Measurements from ENCODE around the gene KLHL3. TPM values are rescaled to one million over a fixed set of nuclear protein-coding genes. Genes with fewer than 3 reads are reported as not detected.

KLHL3 gene
- total and polyA plus RNA-seq, 9 of the 15 experiments (the other 6 are each of a cell fraction or from before 2014, with no cell fraction given), result under 0.01 to 1.5 (median 0.22) TPM

- no peaks in the 10 kb centered on the region for H3K9me1 ChIP-seq (ENCODE audit: control insufficient read depth, insufficient read depth, low read length)
- no peak overlapping the region for H3K4me3 ChIP-seq
- H3K9me3 ChIP-seq (replicated peaks; ENCODE audit: control insufficient read depth, insufficient read depth, low read depth, low read length), result no peaks in the 10 kb centered on the region
- no peaks in the 10 kb centered on the region for H4K20me1 ChIP-seq (replicated peaks; ENCODE audit: control insufficient read depth, insufficient read depth, low read length)
- intact Hi-C loops (cut with micrococcal nuclease) (no loop called here), in situ Hi-C loops (cut with MboI) (no loop called here)
- H2AFZ ChIP-seq (ENCODE audit: low read depth, low read length), result no peak overlapping the region
- 0% methylated on average over 4 of the region's 4 CpGs for WGBS (ENCODE audit: insufficient coverage, low coverage, missing lambda C conversion rate)
- ATAC-seq (no peak), DNase-seq (ENCODE audit: extremely low read depth in 1 of 4, low spot score in 3 of 4) (no peak), FAIRE-seq (no peak)
- TF ChIP-seq MAFF (IDR thresholded peaks at IDR 0.05; ENCODE audit: low read length), result no peak
- TF ChIP-seq RFX7 (CRISPR knock-in tag; IDR thresholded peaks at IDR 0.05), result no peak
- no peak for TF ChIP-seq ZNF639 (CRISPR knock-in tag; conservative IDR thresholded peaks at IDR 0.05 in 1 of 2, IDR thresholded peaks at IDR 0.05 in 1 of 2)
- no peak for TF ChIP-seq ETV5 (CRISPR knock-in tag; IDR thresholded peaks at IDR 0.05; ENCODE audit: low read depth)
- TF ChIP-seq ZBTB49 (CRISPR knock-in tag; IDR thresholded peaks at IDR 0.05; ENCODE audit: borderline replicate concordance), result no peak
- TF ChIP-seq ZNF644 (tag; IDR thresholded peaks at IDR 0.05; ENCODE audit: low read depth), result no peak
- no peak for TF ChIP-seq PTTG1 (tag; IDR thresholded peaks at IDR 0.05; ENCODE audit: low read depth)
- no peak for TF ChIP-seq TBL1XR1 (IDR thresholded peaks at IDR 0.05; ENCODE audit: low read length in 2 of 2)
- no peak for TF ChIP-seq RBM34 (IDR thresholded peaks at IDR 0.05; ENCODE audit: borderline replicate concordance, insufficient read depth, low read length)
- no peak for TF ChIP-seq PYGO2 (tag; IDR thresholded peaks at IDR 0.05)
- no peak for TF ChIP-seq ARID1B (IDR thresholded peaks at IDR 0.05)
- TF ChIP-seq NR0B1 (IDR thresholded peaks at IDR 0.05; ENCODE audit: partially characterized antibody), result no peak
- no peak for TF ChIP-seq HNRNPLL (IDR thresholded peaks at IDR 0.05; ENCODE audit: low read depth, low read length, poor library complexity, severe bottlenecking)
- no peak for TF ChIP-seq SETDB1 (IDR thresholded peaks at IDR 0.05; ENCODE audit: low read length)
- TF ChIP-seq ZNF316 (IDR thresholded peaks at IDR 0.05), result no peak
- no peak overlapping the region for H3K9ac ChIP-seq (ENCODE audit: insufficient read depth in 1 of 2, low read depth in 2 of 2, low read length in 2 of 2)
- BruUV-seq (replicated peaks), result no TSS peak
- H3K4me1 ChIP-seq (replicated peaks in 1 of 2; ENCODE audit: control insufficient read depth in 2 of 2, insufficient read depth in 2 of 2, low read length in 2 of 2), result no peaks in the 10 kb centered on the region
- H3K79me2 ChIP-seq (ENCODE audit: control insufficient read depth, insufficient read depth, low read length), result no peaks in the 10 kb centered on the region
- H3K27ac ChIP-seq (ENCODE audit: extremely low read depth, low read depth, low read length), result no peak overlapping the region
- no peak overlapping the region for H3K4me2 ChIP-seq (ENCODE audit: insufficient read depth, low read length)
- no peaks in the 10 kb centered on the region for H3K36me3 ChIP-seq (ENCODE audit: control insufficient read depth, insufficient read depth, low read length)
- ChIA-PET CTCF (ENCODE audit: low intra/inter-chr PET ratio) (no interaction called here), POLR2A (no interaction called here)
- peaks cover 7 to 25% of the 10 kb centered on the region in 2 experiments; a peak in 4 of 5 replicates for H3K27me3 ChIP-seq (ENCODE audit: control insufficient read depth in 2 of 2, insufficient read depth in 2 of 2, low read length in 2 of 2)
Observed at GRCh38 chr5:137669811-137670210, 66.1 kb downstream of the KLHL3 start.
